Lung (tissue), 12 donors: ENCODE measurements around the gene SEMA4B. TPM values are rescaled to one million over a fixed set of nuclear protein-coding genes. Genes with fewer than 3 reads are reported as not detected.

Experiments
- ATAC-seq: fragments of 200-7000 bp; cut with Tn5 transposase; one replicate; pipeline ENCODE4 v1.9.1; 2020; ENCODE audit warnings: moderate number of reproducible peaks; ENCODE audit not compliant: insufficient read depth, low FRiP score
- DNase-seq, 3 donors: peaks; one replicate each; pipeline ENCODE4 v3.0.0-alpha.2; 2013 to 2017
- H3K27ac ChIP-seq, 2 donors: one replicate each; pipeline ENCODE4 v1.5.1; 2013; ENCODE audit warnings: mild to moderate bottlenecking in 2 of 2, moderate library complexity in 2 of 2, control low read depth in 1 of 2, inconsistent platforms in 1 of 2, low read depth in 1 of 2, low read length in 1 of 2
- H3K27me3 ChIP-seq, 3 donors: one replicate each; pipeline ENCODE4 v1.5.1; 2013; ENCODE audit warnings: low read length in 2 of 3; ENCODE audit not compliant: control insufficient read depth in 3 of 3, insufficient read depth in 3 of 3
- H3K36me3 ChIP-seq, 4 donors: one replicate each; pipeline ENCODE4 v1.5.1; 2013; ENCODE audit warnings: low read length in 4 of 4, mild to moderate bottlenecking in 1 of 4, moderate library complexity in 1 of 4; ENCODE audit not compliant: control insufficient read depth in 4 of 4, insufficient read depth in 4 of 4
- H3K4me1 ChIP-seq, 5 donors: one replicate each; pipeline ENCODE4 v1.5.1; 2013; ENCODE audit warnings: low read length in 5 of 5, mild to moderate bottlenecking in 2 of 5, moderate library complexity in 1 of 5; ENCODE audit not compliant: control insufficient read depth in 5 of 5, insufficient read depth in 5 of 5
- H3K4me3 ChIP-seq: one replicate; pipeline ENCODE4 v1.5.1; 2013; ENCODE audit warnings: mild to moderate bottlenecking, control low read depth, moderate library complexity
- H3K9ac ChIP-seq, 2 donors: one replicate each; pipeline ENCODE4 v1.5.1; 2013; ENCODE audit warnings: low read length in 2 of 2, control low read depth in 1 of 2; ENCODE audit not compliant: insufficient read depth in 1 of 2
- H3K9me3 ChIP-seq, 4 donors: one replicate each; pipeline ENCODE4 v1.5.1; 2013; ENCODE audit warnings: low read length in 3 of 4, mild to moderate bottlenecking in 1 of 4, moderate library complexity in 1 of 4; ENCODE audit not compliant: control insufficient read depth in 4 of 4, insufficient read depth in 3 of 4
- WGBS, 2 donors: extraction: QIAGEN DNeasy Blood & Tissue Kit; methylation state at CpG; one replicate each; pipeline ENCODE4 v1.1.7; 2013; 5-methylcytosine and 5-hydroxymethylcytosine counted together
- polyA plus RNA-seq, 2 donors: library from polyadenylated mRNA; stranded (reverse); fragments of 200-250 nt; gene quantifications; one replicate each; pipeline ENCODE4 v1.2.1, GENCODE V29; 2013
- total RNA-seq, 2 donors: library from RNA; depleted of rRNA in 1 of 2; stranded (reverse); fragments of >200 nt in 1 of 2; gene quantifications; one replicate each; pipeline ENCODE4 v1.2.1, GENCODE V29; 2014 to 2021
- TF ChIP-seq, protein P1 (sequence below): IDR thresholded peaks from 2 replicates; pipeline ENCODE4 v1.5.1; 2012; ENCODE audit warnings: mild to moderate bottlenecking; ENCODE audit errors: control extremely low read depth, extremely low read depth
- donor health status: control.
- donor health status: control.
- donor health status: Bipolar disorder and iron deficiency.
- donor health status: healthy.
- donor health status: DM: yes; HTN: yes; CAD: no.

SEMA4B gene
- total and polyA plus RNA-seq, 4 donors, result 24.0 to 87.5 (median 69.8) TPM

- 77 to 89% methylated on average over 3 of the region's 3 CpGs for WGBS, 2 donors
- Histone ChIP-seq H3K9ac (no peak overlapping the region), H3K4me1 (peaks cover 0 to 28% (median 23%) of the 10 kb centered on the region in 5 donors), H3K36me3 (no peaks in the 10 kb centered on the region), H3K9me3 (no peaks in the 10 kb centered on the region), H3K4me3 (no peak overlapping the region), H3K27ac (peak overlapping the region; percentile 1 to 38), H3K27me3 (no peaks in the 10 kb centered on the region)
- TF ChIP-seq, protein P1, sequence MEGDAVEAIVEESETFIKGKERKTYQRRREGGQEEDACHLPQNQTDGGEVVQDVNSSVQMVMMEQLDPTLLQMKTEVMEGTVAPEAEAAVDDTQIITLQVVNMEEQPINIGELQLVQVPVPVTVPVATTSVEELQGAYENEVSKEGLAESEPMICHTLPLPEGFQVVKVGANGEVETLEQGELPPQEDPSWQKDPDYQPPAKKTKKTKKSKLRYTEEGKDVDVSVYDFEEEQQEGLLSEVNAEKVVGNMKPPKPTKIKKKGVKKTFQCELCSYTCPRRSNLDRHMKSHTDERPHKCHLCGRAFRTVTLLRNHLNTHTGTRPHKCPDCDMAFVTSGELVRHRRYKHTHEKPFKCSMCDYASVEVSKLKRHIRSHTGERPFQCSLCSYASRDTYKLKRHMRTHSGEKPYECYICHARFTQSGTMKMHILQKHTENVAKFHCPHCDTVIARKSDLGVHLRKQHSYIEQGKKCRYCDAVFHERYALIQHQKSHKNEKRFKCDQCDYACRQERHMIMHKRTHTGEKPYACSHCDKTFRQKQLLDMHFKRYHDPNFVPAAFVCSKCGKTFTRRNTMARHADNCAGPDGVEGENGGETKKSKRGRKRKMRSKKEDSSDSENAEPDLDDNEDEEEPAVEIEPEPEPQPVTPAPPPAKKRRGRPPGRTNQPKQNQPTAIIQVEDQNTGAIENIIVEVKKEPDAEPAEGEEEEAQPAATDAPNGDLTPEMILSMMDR, result no peak
- DNase-seq, result no peak
- ATAC-seq, result no peak
Observed at GRCh38 chr15:90191344-90191687, 9.8 kb upstream of the SEMA4B start.

GRCh38 chr15:90191794-90192509 lies 9.2 kb upstream of the SEMA4B start:
- 18 to 23% methylated on average over 7 of the region's 7 CpGs for WGBS, 2 donors
- Histone ChIP-seq H3K36me3 (no peaks in the 10 kb centered on the region), H3K9me3 (no peaks in the 10 kb centered on the region), H3K4me1 (peaks cover 0 to 28% (median 23%) of the 10 kb centered on the region in 5 donors), H3K27ac (peak overlapping the region; percentile 1 to 38), H3K4me3 (no peak overlapping the region), H3K27me3 (no peaks in the 10 kb centered on the region), H3K9ac (peak overlapping the region in 1 of 2 donors; percentile 23)
- peak; percentile 71 for ATAC-seq
- peak; percentile 88 to 92 (median 89) for DNase-seq
- TF ChIP-seq, protein P1, result no peak

DNA sequence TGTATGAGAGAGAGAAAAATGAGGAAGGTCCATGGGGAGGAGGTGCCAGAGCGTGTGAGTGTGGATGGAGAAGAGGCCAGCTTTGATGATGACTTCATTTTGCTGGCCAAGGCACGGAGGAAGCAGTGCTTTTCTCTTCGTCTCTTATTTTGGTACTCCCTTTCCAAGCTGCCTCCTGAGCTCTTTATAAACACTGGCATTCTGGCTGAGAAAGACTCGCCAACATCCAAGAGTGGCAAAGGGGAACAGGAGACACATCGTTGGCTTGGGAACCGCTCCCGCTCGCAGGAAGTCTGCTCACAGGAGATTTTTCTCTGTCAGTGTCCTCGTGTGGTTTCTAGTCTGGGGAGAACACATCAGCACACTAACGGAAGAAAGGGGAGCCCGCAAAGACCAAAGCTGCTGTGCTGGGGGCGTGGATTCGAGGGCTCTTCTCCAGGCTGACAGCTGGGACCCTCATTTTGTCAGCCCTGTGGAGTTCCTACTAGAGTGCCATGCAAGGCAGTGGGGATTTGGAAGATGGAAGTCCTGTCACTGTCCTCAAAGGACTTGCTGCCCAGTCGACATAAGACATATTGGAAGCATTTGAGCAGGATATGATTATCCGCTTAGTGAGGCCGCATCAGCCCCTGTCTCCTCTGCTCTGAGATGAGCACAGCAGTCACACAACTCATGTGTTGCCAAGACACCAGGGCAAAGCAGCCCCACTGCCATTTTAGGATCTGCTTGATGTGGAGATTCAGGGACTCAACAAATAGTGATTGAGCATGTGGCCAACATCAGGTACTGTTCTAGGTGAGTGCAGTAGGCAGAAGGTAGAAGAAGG lies 8.0 kb upstream of the SEMA4B start:
- ATAC-seq (no peak), DNase-seq (peak; percentile 76 to 90 (median 88))
- Histone ChIP-seq H3K36me3 (no peaks in the 10 kb centered on the region), H3K4me3 (no peak overlapping the region), H3K9me3 (no peaks in the 10 kb centered on the region), H3K27ac (peak overlapping the region; percentile 14 to 49), H3K9ac (peak overlapping the region in 1 of 2 donors; percentile 55), H3K27me3 (no peaks in the 10 kb centered on the region), H3K4me1 (peaks cover 0 to 28% (median 23%) of the 10 kb centered on the region in 5 donors)
- 29 to 55% methylated on average over 16 of the region's 16 CpGs for WGBS, 2 donors
- TF ChIP-seq, protein P1, result no peak
